Measurements from ENCODE around the gene TNFRSF14.
"Not testable (repeated sequence)": the region's sequence is repeated elsewhere in the genome, so short reads cannot be mapped to it uniquely, and the experiment has no call there.

GRCh38 chr1:2549367-2550029 lies 6.7 kb upstream of the TNFRSF14 start:
- not testable (repeated sequence) for TF ChIP-seq CTCF (conservative IDR thresholded peaks at IDR 0.05); ZFX (IDR thresholded peaks at IDR 0.05)
